Measurements from ENCODE around the gene SUPV3L1. TPM values are rescaled to one million over a fixed set of nuclear protein-coding genes. Genes with fewer than 3 reads are reported as not detected.
"Not testable (repeated sequence)": the region's sequence is repeated elsewhere in the genome, so short reads cannot be mapped to it uniquely, and the experiment has no call there.

The SUPV3L1 gene
- total RNA-seq, 1 experiment from 2014 or later = 22.0 TPM

DNA sequence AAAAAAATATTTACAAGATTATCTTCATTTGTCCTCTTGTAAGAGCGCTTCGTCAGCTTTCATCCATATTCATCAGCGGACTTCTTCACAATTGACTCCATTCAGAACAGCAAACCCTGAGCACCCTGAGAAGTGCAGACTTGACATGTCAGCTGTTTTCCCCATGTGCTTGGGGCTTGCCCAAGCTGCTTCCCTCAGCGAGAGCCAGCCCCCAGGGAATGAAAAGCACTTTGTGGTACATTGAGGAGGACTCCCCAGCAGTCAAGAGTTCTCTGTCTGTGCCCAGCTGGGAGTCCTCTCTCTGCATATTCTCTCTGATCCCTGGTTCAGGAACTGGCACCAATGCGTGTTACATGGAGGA is 62.8 kb downstream of the SUPV3L1 start:
- Histone ChIP-seq H3K9me3 (replicated peaks) (no peaks in the 10 kb centered on the region), H3K36me3 (no peaks in the 10 kb centered on the region), H3K4me1 (replicated peaks) (peaks cover 15% of the 10 kb centered on the region), H3K27me3 (replicated peaks) (no peaks in the 10 kb centered on the region), H3K4me3 (no peak overlapping the region), H3K27ac (no peak overlapping the region)
- DNase-seq (ENCODE audit: low read depth in 1 of 2, low spot score in 2 of 2) = no peak

DNA sequence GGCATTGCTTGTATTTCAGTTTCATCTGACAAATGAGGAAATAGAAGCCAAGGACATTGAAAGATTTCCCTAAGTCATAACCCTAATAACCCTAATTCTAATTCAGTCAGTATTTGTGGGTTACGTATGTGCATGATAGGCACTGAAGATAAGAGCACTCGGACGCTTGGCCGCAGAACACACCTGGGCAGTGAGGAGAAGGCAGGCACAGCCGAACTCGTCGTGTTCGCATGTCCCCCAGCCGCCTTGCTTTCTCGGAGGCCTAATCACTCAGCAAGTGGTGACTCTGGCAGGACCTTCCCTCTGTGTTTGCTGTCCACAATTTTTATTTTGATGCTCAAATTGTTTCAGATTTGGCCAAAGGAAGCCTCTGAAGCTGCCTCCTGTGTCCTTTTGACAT is 63.8 kb downstream of the SUPV3L1 start:
- Histone ChIP-seq H3K4me3 (no peak overlapping the region), H3K4me1 (replicated peaks) (peaks cover 15% of the 10 kb centered on the region), H3K36me3 (no peaks in the 10 kb centered on the region), H3K9me3 (replicated peaks) (no peaks in the 10 kb centered on the region), H3K27ac (no peak overlapping the region), H3K27me3 (replicated peaks) (no peaks in the 10 kb centered on the region)
- no peak for DNase-seq (ENCODE audit: low read depth in 1 of 2, low spot score in 2 of 2)

GRCh38 chr10:69246036-69246435 is 66.0 kb downstream of the SUPV3L1 start:
- DNase-seq (ENCODE audit: low read depth in 1 of 2, low spot score in 2 of 2) = no peak
- H3K27ac ChIP-seq = no peak overlapping the region
- no peaks in the 10 kb centered on the region for H3K9me3 ChIP-seq (replicated peaks)
- peaks cover 10% of the 10 kb centered on the region for H3K4me1 ChIP-seq (replicated peaks)
- H3K36me3 ChIP-seq = no peaks in the 10 kb centered on the region
- H3K4me3 ChIP-seq = no peak overlapping the region
- H3K27me3 ChIP-seq (replicated peaks) = no peaks in the 10 kb centered on the region

DNA sequence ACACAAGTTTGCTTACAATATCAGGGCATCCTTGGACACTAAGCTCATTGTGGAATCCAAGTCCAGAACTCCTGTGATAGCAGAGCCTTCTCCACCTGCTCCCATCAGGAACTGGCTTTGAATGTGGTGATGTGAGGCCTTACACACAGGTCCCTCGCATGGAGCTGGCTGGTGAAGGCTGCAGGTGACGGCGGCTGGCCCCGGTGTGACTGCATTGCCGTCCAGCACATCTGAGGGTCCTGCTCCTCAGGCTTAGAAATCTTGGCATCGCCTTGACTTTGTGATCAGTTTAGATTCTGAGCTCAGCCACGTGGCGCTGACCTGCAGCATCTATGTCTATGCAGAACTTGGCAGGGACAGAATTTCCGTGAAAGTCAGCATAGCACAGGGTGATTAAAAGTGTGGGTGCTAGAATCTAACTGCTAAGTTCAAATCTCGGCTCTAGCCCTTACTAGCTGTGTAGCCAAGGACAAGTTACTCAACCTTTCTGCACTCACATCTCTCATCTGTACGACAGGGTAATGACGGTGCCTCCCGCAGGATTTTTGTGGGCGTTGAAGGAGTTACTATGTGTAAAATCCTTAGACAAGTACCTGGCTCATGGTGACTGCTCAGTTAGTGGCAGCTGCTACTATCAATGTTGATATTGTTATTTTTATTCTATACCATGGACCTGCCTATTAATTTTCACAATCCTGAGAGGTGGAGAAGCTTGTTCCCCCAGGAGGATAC is 66.7 kb downstream of the SUPV3L1 start:
- no peak for DNase-seq (ENCODE audit: low read depth in 1 of 2, low spot score in 2 of 2)
- H3K27ac ChIP-seq = no peak overlapping the region
- no peak overlapping the region for H3K4me3 ChIP-seq
- H3K36me3 ChIP-seq = no peaks in the 10 kb centered on the region
- no peaks in the 10 kb centered on the region for H3K9me3 ChIP-seq (replicated peaks)
- H3K4me1 ChIP-seq (replicated peaks) = peaks cover 3% of the 10 kb centered on the region
- H3K27me3 ChIP-seq (replicated peaks) = no peaks in the 10 kb centered on the region

- Histone ChIP-seq H3K27me3 (replicated peaks) (no peaks in the 10 kb centered on the region), H3K4me1 (replicated peaks) (no peaks in the 10 kb centered on the region), H3K9me3 (replicated peaks) (no peaks in the 10 kb centered on the region), H3K27ac (no peak overlapping the region), H3K36me3 (no peaks in the 10 kb centered on the region), H3K4me3 (no peak overlapping the region)
- no peak for DNase-seq (ENCODE audit: low read depth in 1 of 2, low spot score in 2 of 2)
Observed at GRCh38 chr10:69247313-69247710, 67.3 kb downstream of the SUPV3L1 start.

- Histone ChIP-seq H3K27ac (no peak overlapping the region), H3K9me3 (replicated peaks) (no peaks in the 10 kb centered on the region), H3K27me3 (replicated peaks) (no peaks in the 10 kb centered on the region), H3K4me3 (no peak overlapping the region), H3K4me1 (replicated peaks) (no peaks in the 10 kb centered on the region), H3K36me3 (no peaks in the 10 kb centered on the region)
- no peak for DNase-seq (ENCODE audit: low read depth in 1 of 2, low spot score in 2 of 2)
Observed at GRCh38 chr10:69248117-69248730, 68.2 kb downstream of the SUPV3L1 start.

DNA sequence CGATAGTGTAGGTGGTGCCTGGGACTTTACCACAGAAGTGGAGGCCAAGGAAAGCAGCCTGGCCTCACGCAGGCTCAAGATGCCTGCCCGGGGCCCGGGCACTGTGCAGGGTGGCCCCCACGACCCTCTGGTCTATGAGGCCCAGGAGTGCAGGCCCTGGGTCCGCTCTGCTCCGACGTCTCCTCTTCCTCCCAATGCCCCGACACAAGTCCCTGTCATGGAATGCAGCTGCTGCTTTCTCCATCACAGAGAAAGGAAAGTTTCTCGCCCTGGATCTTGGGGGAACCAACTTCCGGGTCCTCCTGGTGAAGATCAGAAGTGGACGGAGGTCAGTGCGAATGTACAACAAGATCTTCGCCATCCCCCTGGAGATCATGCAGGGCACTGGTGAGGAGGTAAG is 70.0 kb downstream of the SUPV3L1 start:
- Histone ChIP-seq H3K4me1 (replicated peaks) (no peaks in the 10 kb centered on the region), H3K27me3 (replicated peaks) (no peaks in the 10 kb centered on the region), H3K4me3 (no peak overlapping the region), H3K27ac (no peak overlapping the region), H3K9me3 (replicated peaks) (no peaks in the 10 kb centered on the region), H3K36me3 (no peaks in the 10 kb centered on the region)
- DNase-seq (ENCODE audit: low read depth in 1 of 2, low spot score in 2 of 2) = no peak

- DNase-seq (ENCODE audit: low read depth in 1 of 2, low spot score in 2 of 2); H3K4me1 ChIP-seq (replicated peaks); H3K27ac ChIP-seq; H3K9me3 ChIP-seq (replicated peaks); H3K4me3 ChIP-seq; H3K27me3 ChIP-seq (replicated peaks); H3K36me3 ChIP-seq: not testable (repeated sequence)
Observed at GRCh38 chr10:69251417-69251816, 71.4 kb downstream of the SUPV3L1 start.

DNA sequence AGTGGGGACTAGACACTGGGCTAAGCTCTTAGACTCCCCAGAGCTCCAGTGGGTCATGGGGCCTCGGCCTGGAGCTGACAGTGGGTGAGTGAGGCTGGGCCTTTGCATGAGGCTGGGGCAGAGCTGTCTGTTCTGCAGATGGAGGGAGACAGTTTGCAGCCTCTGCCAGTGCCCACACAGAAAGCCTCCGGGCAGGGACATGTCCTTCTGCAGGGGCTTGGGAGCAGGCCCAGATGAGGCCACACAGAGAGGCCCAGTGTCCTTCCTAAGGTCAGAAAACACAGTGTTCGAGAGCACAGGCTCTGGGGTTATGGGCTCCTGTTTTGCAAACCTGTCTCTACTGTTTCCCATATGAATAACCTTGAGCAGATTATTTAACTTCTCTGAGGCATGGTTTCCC is 73.1 kb downstream of the SUPV3L1 start:
- H3K36me3 ChIP-seq = no peaks in the 10 kb centered on the region
- DNase-seq (ENCODE audit: low read depth in 1 of 2, low spot score in 2 of 2) = no peak

GRCh38 chr10:69254877-69255276 is 74.8 kb downstream of the SUPV3L1 start:
- DNase-seq (ENCODE audit: low read depth in 1 of 2, low spot score in 2 of 2) = no peak
- Histone ChIP-seq H3K36me3 (no peaks in the 10 kb centered on the region), H3K27ac (no peak overlapping the region), H3K27me3 (replicated peaks) (no peaks in the 10 kb centered on the region), H3K9me3 (replicated peaks) (no peaks in the 10 kb centered on the region), H3K4me3 (no peak overlapping the region), H3K4me1 (replicated peaks) (no peaks in the 10 kb centered on the region)

More for the DNA sequence above, 73.1 kb downstream of the SUPV3L1 start:
- Histone ChIP-seq H3K27me3 (replicated peaks) (no peaks in the 10 kb centered on the region), H3K4me3 (no peak overlapping the region), H3K9me3 (replicated peaks) (no peaks in the 10 kb centered on the region), H3K4me1 (replicated peaks) (no peaks in the 10 kb centered on the region), H3K27ac (no peak overlapping the region)

Other genes with a start within 250 kb of the SUPV3L1 start
- 104 and 116 TPM in 2 replicates for gene DDX21, start 224.1 kb upstream of the SUPV3L1 start, total RNA-seq (2014; rRNA removed; shearing (Covaris generic))
- gene KIFBP, start 191.4 kb upstream of the SUPV3L1 start, total RNA-seq (2014; rRNA removed; shearing (Covaris generic)) = 65.4 and 73.4 TPM in 2 replicates
- gene SRGN, start 92.1 kb upstream of the SUPV3L1 start, total RNA-seq (2014; rRNA removed; shearing (Covaris generic)) = 232 and 251 TPM in 2 replicates
- 18.6 and 24.0 TPM in 2 replicates for gene VPS26A, start 56.1 kb upstream of the SUPV3L1 start, total RNA-seq (2014; rRNA removed; shearing (Covaris generic))
- gene HKDC1, start 40.1 kb downstream of the SUPV3L1 start, total RNA-seq (2014; rRNA removed; shearing (Covaris generic)) = 0.06 and 0.50 TPM in 2 replicates
- gene HK1, start 98.3 kb downstream of the SUPV3L1 start, total RNA-seq (2014; rRNA removed; shearing (Covaris generic)) = 50.0 and 53.1 TPM in 2 replicates
- gene TACR2, start 236.7 kb downstream of the SUPV3L1 start, total RNA-seq (2014; rRNA removed; shearing (Covaris generic)) = not detected in 2 replicates